Activated naive CD4-positive, alpha-beta T cell treated with anti-CD3 and anti-CD28 coated beads, Interleukin-2, amount 50 U/mL, for 16 hours (primary cell): ENCODE results near the gene INPP5D.
"Not testable (repeated sequence)": the region's sequence is repeated elsewhere in the genome, so short reads cannot be mapped to it uniquely, and the experiment has no call there.

Source experiments
- DNase-seq: peaks from one replicate; pipeline ENCODE4 v3.0.0-alpha.2; 2020

Gene INPP5D

DNA sequence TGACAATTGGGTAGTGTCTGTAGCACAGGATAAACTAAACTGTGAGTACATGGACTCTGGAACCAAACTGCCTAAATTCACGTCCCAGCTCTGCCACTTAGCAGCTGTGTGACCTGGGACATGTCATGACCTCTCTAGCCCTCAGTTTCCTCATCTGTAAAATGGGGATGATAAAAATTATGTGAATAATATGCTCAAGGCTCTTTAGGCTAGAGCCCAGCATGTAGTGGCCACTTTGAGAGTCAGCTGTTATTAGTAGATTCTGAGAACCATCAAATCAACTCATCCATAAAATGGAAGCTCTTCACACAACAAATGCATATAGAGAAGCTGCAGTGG, 87.7 kb downstream of the INPP5D start:
- no peak for DNase-seq

DNA sequence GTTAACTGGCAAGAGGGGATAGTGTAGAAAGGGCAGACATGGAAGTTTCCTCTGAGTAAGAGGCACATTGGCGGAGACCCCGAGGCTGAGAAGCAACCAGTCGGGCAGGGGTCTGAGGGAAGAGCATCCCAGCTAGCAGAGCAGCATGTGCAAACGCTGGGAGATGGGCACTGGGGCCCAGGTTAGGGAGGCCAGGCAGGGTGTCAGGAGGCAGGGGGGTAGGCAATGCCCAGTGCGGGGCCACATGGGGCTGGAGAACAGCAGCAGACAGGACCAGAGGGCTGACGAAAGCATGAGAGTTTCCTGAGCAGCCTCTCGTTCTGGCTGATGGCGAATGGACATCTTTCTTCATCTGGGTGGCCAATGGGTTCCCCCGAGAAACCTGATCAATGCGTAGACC, 88.2 kb downstream of the INPP5D start:
- DNase-seq, result no peak

DNA sequence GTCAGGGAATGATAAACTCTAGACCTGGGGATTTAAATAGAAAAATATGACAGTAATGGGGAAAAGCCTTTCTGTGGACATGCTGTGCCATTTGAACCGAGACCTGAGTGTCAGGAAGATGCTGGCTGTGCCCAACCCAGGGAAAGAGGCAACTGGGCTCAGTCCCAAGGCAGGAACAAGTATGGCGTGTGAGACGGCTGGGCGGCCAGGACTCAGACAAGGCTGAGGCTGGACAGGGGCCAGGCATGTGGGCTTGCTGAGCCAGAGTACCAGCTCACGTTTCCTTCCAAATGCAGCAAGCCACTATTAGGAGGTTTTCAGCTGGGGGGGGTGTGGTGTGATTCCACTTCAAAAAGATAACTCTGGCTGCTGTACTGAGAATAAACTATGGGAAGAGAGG, 92.4 kb downstream of the INPP5D start:
- DNase-seq, result no peak

GRCh38 chr2:233153146-233153798, 93.1 kb downstream of the INPP5D start:
- no peak for DNase-seq

DNA sequence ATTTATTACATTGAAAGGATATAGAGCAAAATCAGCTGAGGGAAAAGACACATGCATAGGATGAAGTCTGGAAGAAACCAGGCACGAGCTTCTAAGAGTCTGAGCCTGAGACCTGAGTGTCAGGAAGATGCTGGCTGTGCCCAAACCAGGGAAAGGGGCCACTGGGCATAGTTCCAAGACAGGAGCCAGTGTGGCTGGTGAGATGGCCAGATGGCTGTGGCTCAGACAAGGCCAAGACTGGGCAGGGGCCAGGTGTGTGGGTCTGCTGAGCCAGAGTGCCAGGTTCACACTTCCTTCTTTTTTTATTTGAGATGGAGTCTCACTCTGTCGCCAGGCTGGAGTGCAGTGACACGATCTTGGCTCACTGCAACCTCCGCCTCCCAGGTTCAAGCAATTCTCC, 95.9 kb downstream of the INPP5D start:
- no peak for DNase-seq

DNA sequence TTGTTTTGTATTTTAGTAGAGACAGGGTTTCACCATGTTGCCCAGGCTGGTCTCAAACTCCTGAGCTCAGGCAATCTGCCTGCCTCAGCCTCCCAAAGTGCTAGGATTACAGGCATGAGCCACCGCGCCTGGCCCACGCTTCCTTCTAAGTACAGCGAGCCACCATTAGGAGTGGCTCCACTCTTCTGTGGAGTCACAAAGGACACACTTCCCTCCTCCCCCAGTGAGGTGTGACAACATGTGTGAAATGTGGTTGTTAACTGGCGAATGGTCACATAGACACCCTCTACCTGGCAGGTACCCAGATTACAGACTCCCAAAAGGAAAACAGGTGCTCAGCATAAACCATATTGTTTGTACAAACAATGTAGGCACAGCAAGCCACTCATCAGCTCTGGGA, 96.3 kb downstream of the INPP5D start:
- not testable (repeated sequence) for DNase-seq

DNA sequence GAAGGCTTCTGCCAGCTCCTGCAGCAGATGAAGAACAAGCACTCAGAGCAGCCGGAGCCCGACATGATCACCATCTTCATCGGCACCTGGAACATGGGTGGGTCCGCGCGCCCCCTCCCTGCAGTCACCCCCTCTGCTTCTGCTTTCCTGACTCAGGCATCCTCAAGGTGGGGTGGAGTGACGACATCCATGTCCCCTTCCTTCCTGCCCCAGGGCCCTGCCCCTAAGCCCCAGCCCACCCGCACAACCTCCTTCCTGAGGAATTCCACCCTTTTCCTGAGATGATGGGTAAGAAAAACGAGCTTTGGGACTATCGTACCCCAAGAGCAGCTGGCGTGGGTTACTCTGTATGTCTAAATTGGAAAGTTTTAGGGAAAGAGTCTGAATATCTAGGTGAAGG, 101.6 kb downstream of the INPP5D start:
- DNase-seq, result no peak

- no peak for DNase-seq
Observed at GRCh38 chr2:233162770-233163169, 102.6 kb downstream of the INPP5D start.

GRCh38 chr2:233163486-233164103, 103.5 kb downstream of the INPP5D start:
- no peak for DNase-seq

DNA sequence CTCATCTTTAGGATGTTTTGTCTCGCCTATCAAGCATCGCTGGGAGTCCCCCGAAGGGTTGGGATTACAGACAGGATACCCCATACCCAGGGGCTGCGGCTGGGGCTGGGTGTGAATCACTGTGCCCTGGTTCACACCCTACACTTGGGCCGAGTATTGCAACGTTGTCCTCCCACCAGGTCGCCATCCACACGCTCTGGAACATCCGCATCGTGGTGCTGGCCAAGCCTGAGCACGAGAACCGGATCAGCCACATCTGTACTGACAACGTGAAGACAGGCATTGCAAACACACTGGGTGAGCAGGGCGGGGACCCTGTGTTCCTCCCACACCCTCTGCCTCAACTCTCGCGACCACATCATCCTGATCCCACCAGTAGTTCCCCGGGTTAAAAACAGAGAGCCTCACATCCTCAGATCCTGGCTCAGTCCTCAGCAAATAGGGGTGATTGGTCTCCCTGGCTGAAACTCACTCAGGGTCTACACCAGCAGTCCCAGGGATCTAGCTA, 104.0 kb downstream of the INPP5D start:
- DNase-seq, result no peak

GRCh38 chr2:233164967-233165366, 104.8 kb downstream of the INPP5D start:
- no peak for DNase-seq

DNA sequence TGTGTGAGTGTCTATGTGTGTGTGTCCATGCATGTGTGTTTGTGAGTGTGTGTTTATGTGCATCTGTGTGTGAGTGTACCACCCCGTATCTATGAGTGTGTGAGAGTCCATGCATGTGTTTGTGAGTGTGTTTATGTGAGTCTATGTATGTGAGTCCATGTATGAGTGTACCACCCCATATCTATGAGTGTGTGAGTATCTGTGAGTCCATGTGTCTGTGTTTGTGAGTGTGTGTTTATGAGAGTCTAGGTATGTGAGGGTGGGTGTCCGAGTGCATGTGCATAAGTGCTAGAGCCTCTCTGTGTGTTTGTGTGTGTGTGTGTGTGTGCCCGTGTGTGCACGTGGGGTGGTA, 105.4 kb downstream of the INPP5D start:
- DNase-seq, result no peak

DNA sequence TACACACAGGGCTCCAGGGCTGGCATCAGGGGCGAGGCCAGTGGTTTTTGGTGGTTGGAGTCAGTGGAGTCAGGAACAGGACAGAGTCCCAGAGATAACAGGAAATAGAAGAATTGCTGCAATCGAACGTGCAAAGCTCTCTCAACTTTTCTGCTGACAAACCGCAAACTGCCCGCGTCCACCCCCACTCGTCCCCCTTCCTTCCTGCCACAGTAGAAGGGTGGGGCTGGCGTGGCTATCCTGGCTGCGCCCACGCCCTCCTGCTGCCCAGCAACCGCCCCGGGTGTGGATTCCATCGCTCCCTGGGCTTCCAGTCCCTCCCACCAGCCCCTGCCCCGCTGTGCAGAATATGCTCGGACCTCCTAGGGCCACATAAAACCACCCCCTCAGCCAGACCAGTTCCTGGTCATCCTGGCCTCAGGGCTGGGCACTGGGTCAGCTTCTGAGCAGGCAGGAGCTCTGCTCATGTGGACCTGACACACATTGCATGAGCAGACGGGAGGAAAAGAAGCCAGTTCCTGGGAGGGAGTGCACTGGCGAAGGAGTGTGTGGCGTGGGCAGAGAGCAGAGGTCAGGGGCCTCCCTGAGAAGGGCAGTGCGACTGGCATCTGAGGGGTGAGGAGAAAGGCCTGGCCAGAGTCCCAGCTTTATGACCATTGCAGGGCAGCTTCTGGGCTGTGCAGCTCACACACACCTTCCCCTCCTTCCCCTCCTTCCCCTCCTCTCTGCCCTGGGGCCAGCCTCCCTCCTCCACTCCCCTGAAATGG, 105.9 kb downstream of the INPP5D start:
- DNase-seq, result no peak

DNA sequence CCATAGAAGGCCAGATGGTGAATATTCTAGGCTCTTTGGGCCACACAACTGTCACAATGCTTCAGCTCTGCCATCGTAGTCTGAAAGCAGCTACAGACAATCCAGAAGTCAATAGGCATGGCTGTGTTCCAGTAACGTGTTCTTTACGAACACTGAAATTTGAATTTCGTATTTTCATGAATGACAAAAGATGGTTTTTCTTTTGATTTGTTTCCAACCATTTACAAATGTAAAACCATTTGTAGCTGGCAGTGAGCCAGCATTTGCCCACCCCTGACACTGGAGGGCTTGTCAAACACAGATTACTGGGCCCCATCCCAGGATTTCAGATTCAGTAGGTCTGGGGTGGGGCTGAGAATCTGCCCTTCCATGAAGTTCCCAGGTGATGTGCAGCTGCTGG, 108.3 kb downstream of the INPP5D start:
- no peak for DNase-seq

DNA sequence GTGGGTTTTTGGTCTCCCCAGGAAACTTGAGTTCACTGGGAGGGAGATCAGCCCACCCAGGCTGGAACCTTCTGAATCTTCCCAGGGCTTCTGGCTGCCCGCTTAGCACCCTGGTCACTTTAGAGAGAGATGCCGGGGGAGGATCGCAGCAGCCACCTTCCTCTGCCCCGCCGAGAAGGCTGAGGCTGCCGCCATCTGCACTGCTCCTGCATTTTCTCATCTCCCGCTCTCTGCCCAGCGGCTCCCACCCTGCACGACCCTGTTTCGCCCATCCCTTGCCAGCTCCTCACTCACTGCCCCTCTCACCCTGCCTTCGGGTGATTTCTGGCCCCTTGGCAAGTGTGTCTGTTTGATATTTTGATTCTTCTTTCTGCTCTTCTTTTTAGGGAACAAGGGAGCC, 108.8 kb downstream of the INPP5D start:
- DNase-seq, result no peak

DNA sequence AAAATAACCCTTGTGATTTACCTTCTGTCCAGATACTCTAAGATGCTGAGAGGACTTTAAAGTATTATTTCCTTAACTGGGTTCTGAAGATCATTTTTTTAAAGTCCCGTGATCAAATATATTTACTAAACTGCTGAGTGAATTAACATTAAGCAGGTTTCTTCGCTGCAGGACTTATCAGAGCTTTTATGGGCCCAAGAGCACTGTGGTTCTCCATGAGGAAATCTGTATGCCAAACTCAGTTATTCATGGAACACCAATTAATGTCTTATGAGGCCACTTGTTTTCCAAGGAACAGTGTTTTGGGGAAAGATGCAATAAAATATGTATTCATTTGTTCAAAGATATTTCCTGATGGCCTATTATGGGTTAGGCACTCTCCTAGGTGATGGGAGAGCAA, 111.2 kb downstream of the INPP5D start:
- DNase-seq, result no peak

DNA sequence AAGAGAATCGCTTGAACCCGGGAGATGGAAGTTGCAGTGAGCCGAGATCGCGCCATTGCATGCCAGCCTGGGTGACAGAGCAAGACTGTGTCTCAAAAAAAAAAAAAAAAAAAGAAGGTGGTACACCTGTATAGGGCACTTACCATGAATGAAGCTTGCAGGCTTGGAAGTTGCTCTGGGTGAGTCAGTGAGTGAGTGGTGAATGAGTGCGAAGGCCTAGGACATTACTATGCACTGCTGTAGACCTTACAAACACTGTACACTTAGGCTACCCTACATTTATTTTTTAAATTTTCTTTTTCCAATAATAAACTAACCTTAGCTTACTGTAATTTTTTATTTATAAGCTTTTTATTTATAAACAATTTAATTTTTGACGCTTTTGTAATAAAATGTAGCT, 113.0 kb downstream of the INPP5D start:
- DNase-seq, result no peak

GRCh38 chr2:233174137-233174536, 114.0 kb downstream of the INPP5D start:
- no peak for DNase-seq

- DNase-seq, result no peak
Observed at GRCh38 chr2:233178994-233179847, 119.1 kb downstream of the INPP5D start.

DNA sequence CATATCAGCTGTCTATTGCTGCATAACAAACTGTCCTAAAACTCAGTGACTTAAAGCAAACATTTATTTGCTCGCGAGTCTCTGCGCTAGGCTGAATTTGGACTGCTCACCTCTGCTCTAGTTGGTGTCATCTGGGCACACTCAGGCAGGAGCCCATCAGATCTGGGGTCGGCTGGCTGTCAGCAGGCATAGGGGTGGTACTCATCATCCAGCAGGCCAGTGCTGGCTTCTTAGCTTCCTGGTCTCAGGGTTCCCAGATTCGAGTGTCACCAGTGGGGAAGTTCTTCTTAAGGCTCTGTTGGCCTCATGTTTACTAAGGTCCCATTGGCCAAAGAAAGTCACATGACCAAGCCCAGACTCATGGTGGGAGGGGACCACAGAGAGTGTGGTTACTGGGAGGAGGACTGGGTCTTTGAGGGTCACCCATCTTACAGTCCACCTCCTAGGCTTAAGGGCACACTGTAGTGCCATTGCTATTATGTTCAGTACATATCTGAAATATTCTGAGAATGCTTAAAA, 119.8 kb downstream of the INPP5D start:
- DNase-seq, result no peak

DNA sequence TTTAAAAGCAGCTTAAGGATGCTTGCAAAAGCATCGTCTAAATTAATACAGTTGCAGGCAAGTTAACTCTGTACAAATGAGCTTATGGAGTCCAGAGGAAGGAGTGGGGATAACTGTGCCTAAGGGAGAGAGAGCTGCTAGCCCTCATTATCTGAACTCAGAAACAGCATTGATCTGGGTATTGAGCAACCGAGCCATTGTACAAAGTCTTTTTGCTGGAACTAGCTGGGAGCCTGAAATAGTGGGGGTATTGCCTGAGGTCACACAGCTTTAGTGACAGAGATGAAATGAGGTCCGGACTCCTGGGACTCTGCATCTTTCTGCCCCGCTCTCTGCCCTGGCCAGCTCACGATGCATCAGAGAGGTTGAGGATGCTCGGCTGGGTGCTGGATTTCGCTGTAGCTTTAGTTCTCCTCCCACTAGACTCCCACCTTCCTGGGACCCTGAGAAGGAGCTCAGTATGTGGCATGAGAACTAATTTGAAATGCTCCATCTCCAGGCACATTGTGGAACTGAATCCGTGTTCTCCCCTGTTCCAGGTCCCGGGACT, 123.8 kb downstream of the INPP5D start:
- DNase-seq, result no peak

- DNase-seq, result no peak
Observed at GRCh38 chr2:233184669-233185068, 124.5 kb downstream of the INPP5D start.

- no peak for DNase-seq
Observed at GRCh38 chr2:233185330-233185729, 125.2 kb downstream of the INPP5D start.
